HepG2 (cell line): ENCODE measurements around the gene AGAP1. TPM values are rescaled to one million over a fixed set of nuclear protein-coding genes. Genes with fewer than 3 reads are reported as not detected.

Experiments used
- AHR ChIP-seq: IDR thresholded peaks from 2 replicates; pipeline ENCODE4 v1.6.1; 2018; ENCODE audit warnings: missing genetic modification reagents, missing compliant biosample characterization
- ARID2 ChIP-seq: sonication (generic); formaldehyde crosslinking; IDR thresholded peaks from 2 replicates; pipeline ENCODE4 v1.8.1; 2022; ENCODE audit warnings: mild to moderate bottlenecking, missing genetic modification reagents, borderline replicate concordance
- BCL3 ChIP-seq: sonication (generic); formaldehyde crosslinking; IDR thresholded peaks from 2 replicates; pipeline ENCODE4 v1.5.1; 2020; ENCODE audit warnings: mild to moderate bottlenecking, missing genetic modification reagents, moderate library complexity
- ESRRA ChIP-seq: sonication (generic); formaldehyde crosslinking; IDR thresholded peaks from 2 replicates; pipeline ENCODE4 v1.5.1; 2020; ENCODE audit warnings: mild to moderate bottlenecking, low read depth, missing genetic modification reagents
- HES4 ChIP-seq: sonication (generic); formaldehyde crosslinking; IDR thresholded peaks from 2 replicates; pipeline ENCODE4 v1.9.0; 2021; ENCODE audit warnings: mild to moderate bottlenecking, missing genetic modification reagents, borderline replicate concordance
- IRF2 ChIP-seq: IDR thresholded peaks from 2 replicates; pipeline ENCODE4 v1.6.1; 2018; ENCODE audit warnings: missing genetic modification reagents, missing compliant biosample characterization
- MED8 ChIP-seq: sonication (generic); formaldehyde crosslinking; IDR thresholded peaks from 2 replicates; pipeline ENCODE4 v1.8.1; 2023; ENCODE audit warnings: mild to moderate bottlenecking, missing genetic modification reagents; ENCODE audit not compliant: insufficient replicate concordance
- PRDM4 ChIP-seq: sonication (generic); formaldehyde crosslinking; IDR thresholded peaks from 2 replicates; pipeline ENCODE4 v1.9.0; 2021; ENCODE audit warnings: missing genetic modification reagents, borderline replicate concordance
- SOX13 ChIP-seq, 3 experiments: fragments of 450-650 bp in 1 of 3; sonication (generic) in 1 of 3; formaldehyde crosslinking in 1 of 3; IDR thresholded peaks in 2 of 3; conservative IDR thresholded peaks in 1 of 3; 2 replicates each; pipeline versions ENCODE4 v1.5.0 to v1.6.1; 2016 to 2020; ENCODE audit warnings: antibody characterized with exemption in 1 of 3, mild to moderate bottlenecking in 1 of 3, missing compliant biosample characterization in 1 of 3, missing genetic modification reagents in 1 of 3, moderate library complexity in 1 of 3
- TFE3 ChIP-seq: IDR thresholded peaks from 2 replicates; pipeline ENCODE4 v1.6.1; 2016
- THYN1 ChIP-seq: sonication (generic); formaldehyde crosslinking; IDR thresholded peaks from 2 replicates; pipeline ENCODE4 v1.8.1; 2023; ENCODE audit warnings: low read depth, mild to moderate bottlenecking, moderate library complexity, missing genetic modification reagents, borderline replicate concordance
- UBTF ChIP-seq: sonication (generic); formaldehyde crosslinking; IDR thresholded peaks from 2 replicates; pipeline ENCODE4 v1.4.0; 2020; ENCODE audit warnings: mild to moderate bottlenecking, missing genetic modification reagents
- ZNF232 ChIP-seq: sonication (generic); formaldehyde crosslinking; IDR thresholded peaks from 2 replicates; pipeline ENCODE4 v1.4.0; 2020; ENCODE audit warnings: missing genetic modification reagents, borderline replicate concordance
- ZNF280D ChIP-seq: sonication (generic); formaldehyde crosslinking; IDR thresholded peaks from 2 replicates; pipeline ENCODE4 v1.5.1; 2020; ENCODE audit warnings: mild to moderate bottlenecking, missing genetic modification reagents
- ZNF350 ChIP-seq: sonication (generic); formaldehyde crosslinking; IDR thresholded peaks from 2 replicates; pipeline ENCODE4 v1.4.0; 2020; ENCODE audit warnings: mild to moderate bottlenecking, low read depth, missing genetic modification reagents, borderline replicate concordance
- ZNF441 ChIP-seq: sonication (generic); formaldehyde crosslinking; IDR thresholded peaks from 2 replicates; pipeline ENCODE4 v1.7.0; 2021; ENCODE audit warnings: missing genetic modification reagents, borderline replicate concordance
- ZNF510 ChIP-seq: sonication (generic); formaldehyde crosslinking; IDR thresholded peaks from 2 replicates; pipeline ENCODE4 v1.4.0; 2020; ENCODE audit warnings: low read depth, mild to moderate bottlenecking, missing genetic modification reagents
- polyA plus RNA-seq, 8 experiments: library from polyadenylated mRNA; depleted of rRNA in 3 of 8; stranded (reverse) in 7 of 8; unstranded in 1 of 8; fragments of >200 nt; fragmentation: Illumina TruSeq in 4 of 8; extraction: Trizol in 4 of 8; gene quantifications; 2 replicates each; pipeline versions ENCODE4 v1.2.1 to v1.2.3, GENCODE V29; 2011 to 2016; ENCODE audit warnings: low read depth in 4 of 8, missing spikeins in 1 of 8, mixed read lengths in 1 of 8; ENCODE audit not compliant: insufficient read depth in 1 of 8
- total RNA-seq, 5 experiments: library from RNA; depleted of rRNA; stranded (reverse); fragments of >200 nt; fragmentation: Illumina TruSeq; extraction: Trizol; gene quantifications; 2 replicates each; pipeline ENCODE4 v1.2.3, GENCODE V29; 2016; ENCODE audit warnings: low read depth in 1 of 5

AGAP1 gene
- total and polyA plus RNA-seq, 2 of the 13 experiments (the other 11 are each of a cell fraction or from before 2014, with no cell fraction given): 21.2 to 32.7 TPM

GRCh38 chr2:235889302-235889630, 395.4 kb downstream of the AGAP1 start (continued):
- TF ChIP-seq PRDM4 (CRISPR knock-in tag) (no peak), ZNF350 (CRISPR knock-in tag) (peak; percentile 60; the same call in 1 of the 2 replicates), SOX13 (IDR thresholded peaks at IDR 0.05) (no peak), SOX13 (CRISPR knock-in tag; conservative IDR thresholded peaks at IDR 0.05 in 1 of 2, IDR thresholded peaks at IDR 0.05 in 1 of 2) (no peak), ARID2 (CRISPR knock-in tag) (peak; percentile 73; the same call in 1 of the 2 replicates), HES4 (CRISPR knock-in tag) (no peak), IRF2 (0 out of 2 replicates have a peak, but pooled peaks have one; percentile 1), THYN1 (peak; percentile 83; the same call in 1 of the 2 replicates), TFE3 (CRISPR knock-in tag) (0 out of 2 replicates have a peak, but pooled peaks have one; percentile 3), ZNF510 (0 out of 2 replicates have a peak, but pooled peaks have one; percentile 0), AHR (CRISPR knock-in tag) (peak; percentile 16; the same call in 1 of the 2 replicates), ESRRA (CRISPR knock-in tag) (peak; percentile 56), ZNF441 (no peak), ZNF232 (no peak), ZNF280D (CRISPR knock-in tag) (no peak), UBTF (0 out of 2 replicates have a peak, but pooled peaks have one; percentile 4), BCL3 (CRISPR knock-in tag) (no peak), MED8 (CRISPR knock-in tag) (no peak)
